Brain microvascular endothelial cell (primary cell): ENCODE results near the gene DCBLD2.

ENCODE experiments used
- DNase-seq: peaks from one replicate; pipeline ENCODE4 v3.0.0-alpha.2; 2020
- H3K27ac ChIP-seq: fragments of 250-450 bp; sonication (Bioruptor Pico); 2 replicates; pipeline ENCODE4 v1.5.1; 2020; ENCODE audit warnings: mild to moderate bottlenecking, moderate library complexity
- H3K27me3 ChIP-seq: fragments of 250-450 bp; sonication (Bioruptor Pico); replicated peaks from 2 replicates; pipeline ENCODE4 v1.5.1; 2020; ENCODE audit warnings: mild to moderate bottlenecking
- H3K36me3 ChIP-seq: fragments of 250-450 bp; sonication (Bioruptor Pico); replicated peaks from 2 replicates; pipeline ENCODE4 v1.5.1; 2020; ENCODE audit warnings: mild to moderate bottlenecking
- H3K4me3 ChIP-seq: 2 replicates; pipeline ENCODE4 v1.5.1; 2011; ENCODE audit warnings: low read depth, mild to moderate bottlenecking, control low read depth, low read length, moderate library complexity
- CTCF ChIP-seq: IDR thresholded peaks from 2 replicates; pipeline ENCODE4 v1.5.1; 2011; ENCODE audit warnings: low read depth, mild to moderate bottlenecking, moderate library complexity, low read length, control low read depth, inconsistent platforms; ENCODE audit errors: missing control alignments
- in situ Hi-C: cut with HindIII; loops from 2 replicates; pipeline ENCODE4 v1.10.0; 2017; ENCODE audit warnings: low sequenced_read_pairs, low pct_ligation_motif_present

The DCBLD2 gene

GRCh38 chr3:98906230-98906629 lies 4.7 kb upstream of the DCBLD2 start:
- no peak for TF ChIP-seq CTCF
- no peak overlapping the region for H3K4me3 ChIP-seq
- H3K27ac ChIP-seq: peak overlapping the region; percentile 91
- H3K36me3 ChIP-seq: no peaks in the 10 kb centered on the region
- in situ Hi-C loops: no loop called here
- DNase-seq: peak; percentile 70
- no peaks in the 10 kb centered on the region for H3K27me3 ChIP-seq

GRCh38 chr3:98903705-98904481 lies 2.4 kb upstream of the DCBLD2 start:
- DNase-seq: no peak
- H3K27ac ChIP-seq: peak overlapping the region; percentile 72
- no peak overlapping the region for H3K4me3 ChIP-seq
- no peaks in the 10 kb centered on the region for H3K27me3 ChIP-seq
- H3K36me3 ChIP-seq: peaks cover 18% of the 10 kb centered on the region
- in situ Hi-C loops: no loop called here
- TF ChIP-seq CTCF: peak; percentile 27

- DNase-seq: no peak
- TF ChIP-seq CTCF: no peak
- Histone ChIP-seq H3K27ac (peak overlapping the region; percentile 72), H3K36me3 (peaks cover 18% of the 10 kb centered on the region), H3K27me3 (no peaks in the 10 kb centered on the region), H3K4me3 (no peak overlapping the region)
- in situ Hi-C loops: no loop called here
Observed at GRCh38 chr3:98903099-98903498, 1.6 kb upstream of the DCBLD2 start.

GRCh38 chr3:98902351-98902740 lies 851 bp upstream of the DCBLD2 start:
- in situ Hi-C loops: no loop called here

GRCh38 chr3:98901119-98901391 lies 440 bp downstream of the DCBLD2 start:
- TF ChIP-seq CTCF: no peak
- no peaks in the 10 kb centered on the region for H3K27me3 ChIP-seq
- peak; percentile 48 for DNase-seq
- H3K36me3 ChIP-seq: peaks cover 24% of the 10 kb centered on the region
- in situ Hi-C loops: no loop called here
- H3K4me3 ChIP-seq: peak overlapping the region; percentile 94
- peak overlapping the region; percentile 84 for H3K27ac ChIP-seq

More at GRCh38 chr3:98902351-98902740, 851 bp upstream of the DCBLD2 start:
- TF ChIP-seq CTCF: no peak
- Histone ChIP-seq H3K27me3 (no peaks in the 10 kb centered on the region), H3K27ac (peak overlapping the region; percentile 72), H3K36me3 (peaks cover 18% of the 10 kb centered on the region), H3K4me3 (peak overlapping the region; percentile 54)
- no peak for DNase-seq
